H9 (cell line): Measurements from ENCODE around the gene LDHAL6B. TPM values are rescaled to one million over a fixed set of nuclear protein-coding genes. Genes with fewer than 3 reads are reported as not detected.

Experiments used
- DNase-seq: peaks from one replicate; pipeline ENCODE4 v3.0.0-alpha.2; 2017
- H2AFZ ChIP-seq: one replicate; pipeline ENCODE4 v1.6.1; 2013; ENCODE audit warnings: mild to moderate bottlenecking, low read length, control low read depth, moderate library complexity
- H2AK5ac ChIP-seq: 2 replicates; pipeline ENCODE4 v1.6.1; 2013; ENCODE audit warnings: low read length, control low read depth, mixed read lengths; ENCODE audit not compliant: insufficient read length
- H2BK120ac ChIP-seq: one replicate; pipeline ENCODE4 v1.6.1; 2013; ENCODE audit warnings: low read depth, mild to moderate bottlenecking, low read length, control low read depth, inconsistent platforms; ENCODE audit not compliant: poor library complexity, severe bottlenecking
- H2BK12ac ChIP-seq: 2 replicates; pipeline ENCODE4 v1.6.1; 2013; ENCODE audit warnings: low read length, control low read depth, mixed read lengths, low read depth; ENCODE audit not compliant: insufficient read length
- H2BK15ac ChIP-seq: 2 replicates; pipeline ENCODE4 v1.6.1; 2013; ENCODE audit warnings: low read depth, low read length, control low read depth
- H2BK20ac ChIP-seq: one replicate; pipeline ENCODE4 v1.6.1; 2013; ENCODE audit warnings: low read depth, mild to moderate bottlenecking, low read length, control low read depth, inconsistent platforms; ENCODE audit not compliant: poor library complexity, severe bottlenecking
- H2BK5ac ChIP-seq: 2 replicates; pipeline ENCODE4 v1.6.1; 2013; ENCODE audit warnings: low read length, control low read depth, mixed read lengths; ENCODE audit not compliant: insufficient read length
- H3K14ac ChIP-seq: 2 replicates; pipeline ENCODE4 v1.6.1; 2013; ENCODE audit warnings: low read length, control low read depth; ENCODE audit not compliant: insufficient read depth
- H3K18ac ChIP-seq: 2 replicates; pipeline ENCODE4 v1.6.1; 2013; ENCODE audit warnings: low read depth, mild to moderate bottlenecking, mixed read lengths, low read length, control low read depth; ENCODE audit not compliant: insufficient read length
- H3K23ac ChIP-seq: 2 replicates; pipeline ENCODE4 v1.6.1; 2013; ENCODE audit warnings: low read length, control low read depth, mixed read lengths, low read depth; ENCODE audit not compliant: insufficient read length
- H3K23me2 ChIP-seq: 2 replicates; pipeline ENCODE4 v1.6.1; 2013; ENCODE audit warnings: low read depth, mild to moderate bottlenecking, mixed read lengths, low read length, control low read depth; ENCODE audit not compliant: insufficient read length, poor library complexity, severe bottlenecking
- H3K27ac ChIP-seq: 2 replicates; pipeline ENCODE4 v1.5.1; 2013; ENCODE audit warnings: low read length, control low read depth, mixed read lengths, low read depth; ENCODE audit not compliant: insufficient read length
- H3K27me3 ChIP-seq: 2 replicates; pipeline ENCODE4 v1.6.1; 2013; ENCODE audit warnings: low read length, control low read depth, inconsistent platforms; ENCODE audit not compliant: insufficient read depth
- H3K4ac ChIP-seq: 2 replicates; pipeline ENCODE4 v1.6.1; 2013; ENCODE audit warnings: low read depth, mild to moderate bottlenecking, control low read depth, inconsistent platforms, low read length, moderate library complexity
- H3K4me1 ChIP-seq: 2 replicates; pipeline ENCODE4 v1.6.1; 2013; ENCODE audit warnings: low read length, control low read depth, inconsistent platforms; ENCODE audit not compliant: insufficient read depth
- H3K4me2 ChIP-seq: 2 replicates; pipeline ENCODE4 v1.6.1; 2013; ENCODE audit warnings: low read length, control low read depth, mixed read lengths; ENCODE audit not compliant: insufficient read length, insufficient read depth
- H3K56ac ChIP-seq: 2 replicates; pipeline ENCODE4 v1.6.1; 2013; ENCODE audit warnings: low read depth, mild to moderate bottlenecking, mixed read lengths, low read length, control low read depth; ENCODE audit not compliant: insufficient read length
- H3K79me1 ChIP-seq: 2 replicates; pipeline ENCODE4 v1.6.1; 2013; ENCODE audit warnings: low read depth, mild to moderate bottlenecking, moderate library complexity, low read length, control low read depth, inconsistent platforms; ENCODE audit not compliant: insufficient read depth, poor library complexity, severe bottlenecking
- H3K79me2 ChIP-seq: 2 replicates; pipeline ENCODE4 v1.6.1; 2013; ENCODE audit warnings: low read length, control low read depth, inconsistent platforms; ENCODE audit not compliant: insufficient read depth
- H3K9ac ChIP-seq: 2 replicates; pipeline ENCODE4 v1.6.1; 2013; ENCODE audit warnings: low read length, control low read depth, mixed read lengths; ENCODE audit not compliant: insufficient read length; ENCODE audit errors: extremely low read depth
- H3K9me3 ChIP-seq: one replicate; pipeline ENCODE4 v1.6.1; 2013; ENCODE audit warnings: low read depth, low read length, inconsistent platforms; ENCODE audit not compliant: control insufficient read depth
- H3T11ph ChIP-seq: one replicate; pipeline ENCODE4 v1.6.1; 2013; ENCODE audit warnings: mild to moderate bottlenecking, low read length, control low read depth, inconsistent platforms
- H4K20me1 ChIP-seq: one replicate; pipeline ENCODE4 v1.6.1; 2013; ENCODE audit not compliant: control insufficient read depth, insufficient read length, insufficient read depth
- H4K5ac ChIP-seq: 2 replicates; pipeline ENCODE4 v1.6.1; 2013; ENCODE audit warnings: low read depth, mild to moderate bottlenecking, mixed read lengths, low read length, control low read depth; ENCODE audit not compliant: insufficient read length
- H4K8ac ChIP-seq: replicated peaks from 2 replicates; pipeline ENCODE4 v1.6.1; 2013; ENCODE audit warnings: low read length, control low read depth, mixed read lengths, low read depth; ENCODE audit not compliant: insufficient read length
- H4K91ac ChIP-seq: 2 replicates; pipeline ENCODE4 v1.6.1; 2013; ENCODE audit warnings: low read depth, mild to moderate bottlenecking, moderate library complexity, mixed read lengths, low read length, control low read depth; ENCODE audit not compliant: insufficient read length
- H3K27ac Mint-ChIP-seq, 3 experiments: 2 replicates in 2 of 3; 3 replicates in 1 of 3; pipeline ENCODE4 v1.8.0; 2020 to 2021; ENCODE audit warnings: mixed read lengths in 3 of 3, mild to moderate bottlenecking in 1 of 3, moderate library complexity in 1 of 3
- H3K27me3 Mint-ChIP-seq: 2 replicates; pipeline ENCODE4 v1.8.0; 2021; ENCODE audit warnings: low read depth, mild to moderate bottlenecking, moderate library complexity, mixed read lengths
- H3K36me3 Mint-ChIP-seq, 3 experiments: 2 replicates in 2 of 3; 3 replicates in 1 of 3; pipeline ENCODE4 v1.8.0; 2020 to 2021; ENCODE audit warnings: low read depth in 3 of 3, mixed read lengths in 3 of 3; ENCODE audit not compliant: insufficient read depth in 1 of 3
- H3K4me1 Mint-ChIP-seq, 2 experiments: 2 replicates each; pipeline ENCODE4 v1.8.0; 2020; ENCODE audit warnings: mixed read lengths in 2 of 2
- H3K4me3 Mint-ChIP-seq, 2 experiments: 2 replicates in 1 of 2; 3 replicates in 1 of 2; pipeline ENCODE4 v1.8.0; 2020 to 2021; ENCODE audit warnings: mild to moderate bottlenecking in 2 of 2, mixed read lengths in 2 of 2, moderate library complexity in 1 of 2
- H3K9me3 Mint-ChIP-seq, 2 experiments: 2 replicates in 1 of 2; 3 replicates in 1 of 2; pipeline ENCODE4 v1.8.0; 2020; ENCODE audit warnings: mild to moderate bottlenecking in 2 of 2, mixed read lengths in 2 of 2, moderate library complexity in 1 of 2
- WGBS: extraction: QIAGEN DNeasy Blood & Tissue Kit; methylation state at CpG from one replicate; pipeline ENCODE4 v1.1.7; 2013; ENCODE audit warnings: missing lambda C conversion rate, low lambda C conversion rate, mixed read lengths; ENCODE audit not compliant: insufficient read length; ENCODE audit errors: extremely low coverage; 5-methylcytosine and 5-hydroxymethylcytosine counted together
- total RNA-seq: library from RNA; stranded (reverse); gene quantifications from 2 replicates; pipeline ENCODE4 v1.2.1, GENCODE V29; 2021
- TF ChIP-seq, protein P1 (sequence below): fragments of 200-600 bp; sonication (generic); conservative IDR thresholded peaks from 3 replicates; pipeline ENCODE4 v1.8.0; 2021; ENCODE audit warnings: antibody characterized with exemption, mild to moderate bottlenecking

Gene LDHAL6B
- total RNA-seq, 1 experiment from 2014 or later: not detected

DNA sequence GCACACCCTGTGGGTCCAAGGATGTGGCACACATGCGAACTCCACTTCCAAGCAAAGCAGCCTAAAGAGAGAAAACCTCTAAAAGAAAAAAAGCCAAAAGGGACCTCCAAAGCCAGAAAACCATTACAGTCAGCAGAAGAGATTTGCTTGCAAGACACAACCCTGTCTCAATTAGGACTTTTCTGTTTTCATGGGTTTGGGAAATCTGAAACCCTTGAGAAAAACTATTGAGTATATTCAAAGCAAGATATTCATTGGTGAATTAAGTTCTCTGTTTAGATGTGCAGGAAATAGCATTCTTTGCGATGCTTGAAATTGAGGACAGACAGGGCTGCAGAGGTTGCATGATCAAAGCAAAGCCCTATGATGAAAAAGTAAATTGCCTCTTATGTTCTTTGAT is 10.2 kb upstream of the LDHAL6B start:
- Histone ChIP-seq H4K91ac (no peak overlapping the region), H3K27ac (no peak overlapping the region), H2BK12ac (no peak overlapping the region), H3K14ac (no peak overlapping the region), H3K4me2 (no peak overlapping the region), H2AK5ac (no peak overlapping the region), H3K79me1 (no peaks in the 10 kb centered on the region), H3K4ac (no peak overlapping the region), H3K9ac (no peak overlapping the region), H3K23me2 (no peaks in the 10 kb centered on the region), H3K9me3 (no peaks in the 10 kb centered on the region), H4K20me1 (no peaks in the 10 kb centered on the region), H2BK20ac (no peak overlapping the region), H2AFZ (no peak overlapping the region), H2BK15ac (no peak overlapping the region), H2BK5ac (no peak overlapping the region), H3K79me2 (no peaks in the 10 kb centered on the region), H3K18ac (no peak overlapping the region), H3T11ph (no peak overlapping the region), H4K8ac (no peak overlapping the region), H3K4me1 (no peaks in the 10 kb centered on the region), H3K56ac (no peak overlapping the region), H3K23ac (no peak overlapping the region), H3K27me3 (no peaks in the 10 kb centered on the region), H4K5ac (no peak overlapping the region), H2BK120ac (no peak overlapping the region)
- peaks cover 4 to 87% (median 58%) of the 10 kb centered on the region in 3 experiments; a peak in 6 of 7 replicates for H3K36me3 Mint-ChIP-seq
- no peaks in the 10 kb centered on the region for H3K27me3 Mint-ChIP-seq
- WGBS: no CpG with 5 or more reads among the region's 2 CpGs
- H3K27ac Mint-ChIP-seq: peak overlapping the region in 2 of 3 experiments; percentile 9 to 56; a peak in 2 of 7 replicates
- H3K4me3 Mint-ChIP-seq: no peak overlapping the region
- no peaks in the 10 kb centered on the region for H3K4me1 Mint-ChIP-seq
- TF ChIP-seq, protein P1, sequence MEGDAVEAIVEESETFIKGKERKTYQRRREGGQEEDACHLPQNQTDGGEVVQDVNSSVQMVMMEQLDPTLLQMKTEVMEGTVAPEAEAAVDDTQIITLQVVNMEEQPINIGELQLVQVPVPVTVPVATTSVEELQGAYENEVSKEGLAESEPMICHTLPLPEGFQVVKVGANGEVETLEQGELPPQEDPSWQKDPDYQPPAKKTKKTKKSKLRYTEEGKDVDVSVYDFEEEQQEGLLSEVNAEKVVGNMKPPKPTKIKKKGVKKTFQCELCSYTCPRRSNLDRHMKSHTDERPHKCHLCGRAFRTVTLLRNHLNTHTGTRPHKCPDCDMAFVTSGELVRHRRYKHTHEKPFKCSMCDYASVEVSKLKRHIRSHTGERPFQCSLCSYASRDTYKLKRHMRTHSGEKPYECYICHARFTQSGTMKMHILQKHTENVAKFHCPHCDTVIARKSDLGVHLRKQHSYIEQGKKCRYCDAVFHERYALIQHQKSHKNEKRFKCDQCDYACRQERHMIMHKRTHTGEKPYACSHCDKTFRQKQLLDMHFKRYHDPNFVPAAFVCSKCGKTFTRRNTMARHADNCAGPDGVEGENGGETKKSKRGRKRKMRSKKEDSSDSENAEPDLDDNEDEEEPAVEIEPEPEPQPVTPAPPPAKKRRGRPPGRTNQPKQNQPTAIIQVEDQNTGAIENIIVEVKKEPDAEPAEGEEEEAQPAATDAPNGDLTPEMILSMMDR: no peak
- no peaks in the 10 kb centered on the region for H3K9me3 Mint-ChIP-seq
- no peak for DNase-seq
